GM19025 (cell line): Measurements from ENCODE around the gene KLRF2.

Experiments
- ATAC-seq: cut with Tn5 transposase; IDR thresholded peaks from one replicate; pipeline ENCODE4 v1.9.1; 2021; ENCODE audit warnings: mild to moderate bottlenecking, low read depth, moderate library complexity; ENCODE audit not compliant: unreplicated experiment

The KLRF2 gene

DNA sequence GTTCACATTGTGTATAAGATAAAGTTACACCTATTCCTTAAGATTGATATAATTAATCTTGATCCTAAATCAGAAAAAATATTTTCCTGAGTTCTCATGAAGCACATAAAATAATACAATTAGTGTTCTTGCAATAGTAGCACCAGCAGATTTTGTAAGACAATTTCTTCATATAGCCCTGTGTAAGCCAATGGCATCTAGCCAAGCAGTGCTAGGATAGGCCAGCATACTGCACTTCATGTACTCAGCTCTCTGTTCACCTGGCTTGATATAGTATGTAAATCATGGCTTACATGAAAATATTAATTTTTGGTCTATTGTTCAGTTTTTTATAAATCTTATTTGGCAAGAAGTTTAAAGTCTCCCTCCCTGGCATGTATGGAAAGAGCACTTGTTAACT lies 1.9 kb downstream of the KLRF2 start:
- no peak for ATAC-seq

- no peak for ATAC-seq
Measured at GRCh38 chr12:9888665-9889273, 7.5 kb downstream of the KLRF2 start.

GRCh38 chr12:9895215-9895971 lies 14.1 kb downstream of the KLRF2 start:
- no peak for ATAC-seq

GRCh38 chr12:9897535-9897934 lies 16.2 kb downstream of the KLRF2 start:
- no peak for ATAC-seq

GRCh38 chr12:9899209-9899608 lies 17.9 kb downstream of the KLRF2 start:
- ATAC-seq, result no peak

DNA sequence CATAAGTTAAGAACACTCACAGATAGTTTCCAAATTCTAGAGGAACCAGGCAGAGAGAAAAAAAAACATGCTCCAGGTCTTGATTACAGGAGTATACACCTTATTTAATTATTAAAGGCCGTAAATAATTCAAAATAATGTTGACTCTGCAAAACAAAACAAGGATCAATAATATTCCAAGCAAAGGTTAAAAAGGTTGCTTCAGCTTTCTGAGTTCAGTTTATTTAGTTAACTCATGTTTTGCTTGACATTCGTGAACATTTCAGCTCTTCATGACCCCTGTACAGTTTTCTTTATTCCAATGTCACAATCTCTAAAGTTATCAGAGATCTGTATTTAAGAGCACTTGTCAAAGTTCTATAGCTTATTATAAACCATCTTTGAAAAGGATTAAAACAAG lies 19.6 kb downstream of the KLRF2 start:
- ATAC-seq, result no peak

GRCh38 chr12:9902539-9903228 lies 21.4 kb downstream of the KLRF2 start:
- no peak for ATAC-seq

GRCh38 chr12:9906873-9907272 lies 25.6 kb downstream of the KLRF2 start:
- no peak for ATAC-seq

- ATAC-seq, result no peak
Measured at GRCh38 chr12:9907769-9908168, 26.5 kb downstream of the KLRF2 start.

DNA sequence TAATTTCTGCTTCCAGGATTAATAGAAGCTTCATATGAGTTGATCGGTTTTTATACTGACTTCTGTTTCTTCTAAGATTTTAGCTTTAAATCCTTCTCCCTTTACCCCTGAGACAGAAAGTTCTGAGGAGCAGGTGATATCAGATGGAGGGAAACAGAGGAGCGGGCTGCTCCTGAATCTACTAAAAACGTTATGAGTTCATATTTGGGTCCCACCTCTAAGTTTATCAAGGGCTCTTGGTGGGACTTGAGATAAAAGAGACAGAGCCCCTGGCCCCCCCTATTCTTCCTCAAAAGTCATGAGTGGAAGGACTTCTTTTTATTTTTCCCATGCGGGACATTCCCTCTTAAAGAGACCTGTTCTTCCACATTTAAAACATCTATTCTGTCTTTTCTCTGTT lies 27.1 kb downstream of the KLRF2 start:
- ATAC-seq, result no peak

GRCh38 chr12:9909724-9910123 lies 28.4 kb downstream of the KLRF2 start:
- ATAC-seq, result no peak

DNA sequence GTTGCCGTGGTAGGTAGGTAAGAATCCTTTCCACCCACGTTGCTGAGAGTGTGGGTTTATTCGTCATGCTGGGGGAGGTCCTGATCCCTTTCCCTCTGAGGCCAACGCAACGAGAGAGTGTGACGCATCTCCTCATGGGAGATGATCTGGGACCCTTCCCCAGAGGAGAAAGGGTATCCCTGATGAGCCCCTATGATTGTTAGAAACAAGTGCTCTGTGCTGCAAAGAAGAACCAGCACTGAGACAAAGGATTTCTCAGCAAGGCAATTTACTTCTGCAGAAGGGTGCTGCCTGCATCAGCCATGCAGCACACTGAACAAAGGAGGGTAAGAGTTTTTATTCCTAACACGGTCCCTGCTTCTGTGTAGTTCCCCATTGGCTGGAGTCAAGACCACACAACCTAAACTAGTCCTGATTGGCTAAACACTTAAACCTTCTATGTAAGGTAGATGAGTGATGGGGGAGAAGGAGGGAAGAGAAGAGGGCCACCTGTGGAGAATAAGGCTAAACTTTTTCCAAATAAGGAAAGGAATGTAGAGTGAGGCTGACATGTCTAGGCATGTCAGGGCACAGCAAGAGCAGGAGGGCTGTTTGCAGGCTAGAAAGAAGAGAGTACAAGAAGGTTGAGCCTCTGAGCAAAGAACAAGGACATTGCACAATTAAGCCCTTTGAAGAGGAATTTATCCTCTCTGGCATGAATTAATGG lies 29.6 kb downstream of the KLRF2 start:
- no peak for ATAC-seq

DNA sequence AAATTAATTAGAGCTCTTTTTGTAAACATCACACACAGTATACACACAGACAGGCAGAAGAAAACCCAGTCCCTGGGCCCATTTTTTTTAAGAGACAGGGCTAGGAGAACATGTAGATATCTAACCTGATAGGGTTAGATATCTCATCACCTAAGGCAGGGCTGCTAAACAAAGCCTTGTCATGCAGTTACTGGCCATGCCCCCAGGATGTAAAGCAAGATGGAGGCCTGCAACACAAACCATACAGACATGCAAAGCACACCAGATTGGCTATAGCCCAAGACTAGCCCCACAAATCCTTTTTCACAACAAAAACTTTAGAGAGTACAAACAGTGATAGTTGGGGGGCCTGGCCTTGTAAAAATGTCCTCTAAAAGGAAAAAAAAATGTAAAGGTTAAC lies 30.4 kb downstream of the KLRF2 start:
- ATAC-seq, result no peak

GRCh38 chr12:9919443-9919842 lies 38.2 kb downstream of the KLRF2 start:
- no peak for ATAC-seq

DNA sequence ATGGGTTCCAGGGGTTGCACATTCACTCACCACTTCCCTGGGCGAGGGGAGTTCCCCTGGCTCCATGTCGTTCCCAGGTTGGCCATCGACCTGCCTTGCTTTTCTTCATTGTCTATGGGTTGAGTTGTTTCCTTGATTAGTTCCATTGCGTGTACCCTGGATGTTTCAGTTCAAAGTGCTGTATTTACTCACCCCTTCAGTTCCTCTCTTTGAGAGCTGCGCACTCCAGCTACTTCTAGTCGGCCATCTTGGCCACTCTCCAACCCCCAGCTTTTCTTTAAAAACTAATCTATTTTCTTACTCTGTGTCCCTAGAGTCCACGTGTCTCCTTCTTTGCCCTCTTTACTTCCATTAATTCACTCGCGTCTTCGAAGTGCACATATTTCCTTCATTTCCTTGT lies 39.2 kb downstream of the KLRF2 start:
- ATAC-seq, result no peak

- no peak for ATAC-seq
Measured at GRCh38 chr12:9922429-9922828, 41.1 kb downstream of the KLRF2 start.

DNA sequence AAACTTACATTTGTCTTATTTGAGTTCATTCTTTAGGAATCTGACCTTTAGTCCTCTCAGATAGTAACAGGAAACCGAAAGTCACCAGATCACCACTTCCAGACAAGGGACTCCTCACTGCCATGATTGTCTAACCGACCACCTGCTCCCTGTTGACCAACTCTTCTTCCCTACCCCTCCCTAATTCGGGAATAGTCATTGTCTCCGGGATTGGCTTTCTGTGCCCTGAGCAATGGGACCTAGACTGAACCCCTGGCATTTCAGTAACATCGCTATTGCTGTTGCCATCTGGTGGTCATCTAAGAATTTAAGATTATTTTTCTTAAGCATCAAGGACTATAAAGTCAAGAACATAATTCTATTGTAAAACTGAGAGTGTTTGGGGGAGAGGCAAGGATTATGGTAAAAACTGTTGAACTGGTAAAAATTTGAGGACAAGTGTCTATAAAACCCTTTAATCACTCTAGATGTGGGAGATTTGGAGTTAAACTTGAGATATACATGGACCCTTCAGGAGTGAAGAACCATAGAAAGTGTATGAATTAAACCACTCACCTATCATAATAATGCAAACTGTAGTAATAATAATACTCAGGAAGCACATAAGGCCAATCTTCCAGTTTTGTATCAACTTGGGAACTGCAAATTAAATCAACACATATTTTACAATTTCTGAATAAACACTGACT lies 44.6 kb downstream of the KLRF2 start:
- ATAC-seq, result no peak

DNA sequence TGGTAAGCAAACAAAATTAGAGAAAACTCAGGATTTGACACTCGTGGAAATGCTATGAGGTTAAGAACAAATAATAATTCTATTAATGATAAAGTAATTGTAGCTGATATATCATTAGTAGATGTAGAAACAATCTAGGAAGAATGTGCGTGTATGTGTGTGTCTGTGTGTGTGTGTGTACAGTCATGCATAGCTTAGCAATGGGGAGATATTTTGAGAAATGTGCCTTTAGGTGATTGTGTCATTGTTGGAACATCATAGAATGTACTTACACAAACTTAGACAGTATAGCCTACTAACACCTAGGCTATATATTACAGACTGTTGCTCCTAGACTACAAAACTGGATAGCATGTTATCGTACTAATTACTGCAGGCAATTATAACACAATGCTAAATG lies 45.6 kb downstream of the KLRF2 start:
- no peak for ATAC-seq

- no peak for ATAC-seq
Measured at GRCh38 chr12:9928607-9929006, 47.3 kb downstream of the KLRF2 start.

GRCh38 chr12:9931245-9931644 lies 50.0 kb downstream of the KLRF2 start:
- no peak for ATAC-seq

GRCh38 chr12:9932270-9932669 lies 51.0 kb downstream of the KLRF2 start, which contains the start of gene CLEC2A:
CLEC2A (minus strand) TSS chr12:9932370; CDS start chr12:9932329, 41 bp downstream.
- ATAC-seq, result no peak
